MCF 10A (cell line): ENCODE measurements around the gene RER1. TPM values are rescaled to one million over a fixed set of nuclear protein-coding genes. Genes with fewer than 3 reads are reported as not detected.
"Not testable (repeated sequence)": the region's sequence is repeated elsewhere in the genome, so short reads cannot be mapped to it uniquely, and the experiment has no call there.

Experiments
- BruUV-seq: library from RNA; stranded (reverse); fragments of 400-500 nt; replicated peaks from 2 replicates; lab custom pipeline; 2021; lab: Mats Ljungman, UMichigan
- CTCF ChIA-PET: fragments of 300-600 bp; sonication (Branson Sonifier 250); formaldehyde crosslinking; extraction: SDS; loops from one replicate; lab custom pipeline; 2021; ENCODE audit warnings: antibody characterized with exemption, inconsistent platforms; lab: Yijun Ruan, JAX
- POLR2A ChIA-PET: fragments of 300-600, 350-650 bp; sonication (Branson Sonifier 250); formaldehyde crosslinking; extraction: SDS; loops from one replicate; lab custom pipeline; 2020; ENCODE audit warnings: antibody characterized with exemption, inconsistent platforms; lab: Yijun Ruan, JAX
- DNase-seq: peaks from one replicate; pipeline ENCODE4 v3.0.0-alpha.2; 2018; ENCODE audit not compliant: unreplicated experiment
- H3K27ac Mint-ChIP-seq: one replicate; pipeline ENCODE4 v1.8.0; 2022; ENCODE audit warnings: mild to moderate bottlenecking, low read depth, mixed read lengths; ENCODE audit not compliant: unreplicated experiment
- H3K27me3 Mint-ChIP-seq: one replicate; pipeline ENCODE4 v1.8.0; 2022; ENCODE audit warnings: mixed read lengths; ENCODE audit not compliant: insufficient read depth, unreplicated experiment
- H3K36me3 Mint-ChIP-seq: one replicate; pipeline ENCODE4 v1.8.0; 2022; ENCODE audit warnings: mild to moderate bottlenecking, moderate library complexity, mixed read lengths; ENCODE audit not compliant: insufficient read depth, unreplicated experiment
- H3K4me1 Mint-ChIP-seq: one replicate; pipeline ENCODE4 v1.8.0; 2022; ENCODE audit warnings: mixed read lengths; ENCODE audit not compliant: insufficient read depth, unreplicated experiment
- H3K4me3 Mint-ChIP-seq: one replicate; pipeline ENCODE4 v1.8.0; 2022; ENCODE audit warnings: mild to moderate bottlenecking, moderate library complexity, mixed read lengths; ENCODE audit not compliant: unreplicated experiment
- H3K9me3 Mint-ChIP-seq: one replicate; pipeline ENCODE4 v1.8.0; 2022; ENCODE audit warnings: mixed read lengths; ENCODE audit not compliant: unreplicated experiment
- CTCF ChIP-seq: fragments of 200-600 bp; IDR thresholded peaks from one replicate; pipeline ENCODE4 v1.8.0; 2022; ENCODE audit warnings: antibody characterized with exemption, mild to moderate bottlenecking; ENCODE audit not compliant: unreplicated experiment
- intact Hi-C: fragments of 100-400 bp; cut with micrococcal nuclease; formaldehyde crosslinking; loops from 2 replicates; pipeline ENCODE4 v1.14.1; 2022
- total RNA-seq: library from RNA; stranded (reverse); gene quantifications from 2 replicates; pipeline ENCODE4 v1.2.3, GENCODE V29; 2022

RER1 gene
- total RNA-seq, 1 experiment from 2014 or later: 172 TPM

GRCh38 chr1:2437617-2438016, 46.0 kb downstream of the RER1 start:
- Mint-ChIP-seq H3K4me3 (no peak overlapping the region), H3K4me1 (no peaks in the 10 kb centered on the region), H3K36me3 (peaks cover 15% of the 10 kb centered on the region), H3K27ac (no peak overlapping the region), H3K9me3 (no peaks in the 10 kb centered on the region), H3K27me3 (no peaks in the 10 kb centered on the region)
- CTCF ChIA-PET: no interaction called here
- intact Hi-C loops: no loop called here
- no TSS peak for BruUV-seq
- DNase-seq: no peak
- POLR2A ChIA-PET: no interaction called here
- TF ChIP-seq CTCF: no peak

GRCh38 chr1:2438038-2438437, 46.4 kb downstream of the RER1 start:
- Mint-ChIP-seq H3K9me3 (no peaks in the 10 kb centered on the region), H3K27me3 (no peaks in the 10 kb centered on the region), H3K36me3 (peaks cover 15% of the 10 kb centered on the region), H3K27ac (no peak overlapping the region), H3K4me1 (no peaks in the 10 kb centered on the region), H3K4me3 (no peak overlapping the region)
- DNase-seq: no peak
- CTCF ChIA-PET: no interaction called here
- TF ChIP-seq CTCF: no peak
- no TSS peak for BruUV-seq
- intact Hi-C loops: no loop called here
- POLR2A ChIA-PET: no interaction called here

- no peaks in the 10 kb centered on the region for H3K9me3 Mint-ChIP-seq
- BruUV-seq: no TSS peak
- H3K27ac Mint-ChIP-seq: no peak overlapping the region
- intact Hi-C loops: no loop called here
- no peak for DNase-seq
- H3K4me1 Mint-ChIP-seq: no peaks in the 10 kb centered on the region
- H3K36me3 Mint-ChIP-seq: peaks cover 13% of the 10 kb centered on the region
- H3K27me3 Mint-ChIP-seq: no peaks in the 10 kb centered on the region
- ChIA-PET POLR2A (no interaction called here), CTCF (interaction anchor here (0.5 kb wide), 1 partner anchor 39 kb away, joined by 3 read pairs; no protein-coding TSS in a partner anchor)
- H3K4me3 Mint-ChIP-seq: no peak overlapping the region
- no peak for TF ChIP-seq CTCF
These were observed 47.0 kb downstream of the RER1 start for GRCh38 chr1:2438641-2439040.

- H3K27me3 Mint-ChIP-seq: no peaks in the 10 kb centered on the region
- no peaks in the 10 kb centered on the region for H3K4me1 Mint-ChIP-seq
- H3K36me3 Mint-ChIP-seq: peaks cover 11% of the 10 kb centered on the region
- TF ChIP-seq CTCF: no peak
- no peak for DNase-seq
- no peak overlapping the region for H3K27ac Mint-ChIP-seq
- no peak overlapping the region for H3K4me3 Mint-ChIP-seq
- H3K9me3 Mint-ChIP-seq: no peaks in the 10 kb centered on the region
- intact Hi-C loops: no loop called here
- ChIA-PET POLR2A (interaction anchor here (0.6 kb wide), 1 partner anchor 18 kb away, joined by 5 read pairs; no protein-coding TSS in a partner anchor), CTCF (no interaction called here)
- no TSS peak for BruUV-seq
These were observed 47.7 kb downstream of the RER1 start for GRCh38 chr1:2439369-2439768.

- DNase-seq, H3K4me3 Mint-ChIP-seq, H3K9me3 Mint-ChIP-seq, CTCF ChIA-PET, intact Hi-C loops, H3K27me3 Mint-ChIP-seq, H3K4me1 Mint-ChIP-seq, BruUV-seq, POLR2A ChIA-PET, H3K27ac Mint-ChIP-seq, H3K36me3 Mint-ChIP-seq: not testable (repeated sequence)
These were observed 48.7 kb downstream of the RER1 start for GRCh38 chr1:2440346-2440745.
